GM21381 (cell line): ENCODE measurements around the gene ABHD17C.
"Not testable (repeated sequence)": the region's sequence is repeated elsewhere in the genome, so short reads cannot be mapped to it uniquely, and the experiment has no call there.

ENCODE experiments used
- ATAC-seq: cut with Tn5 transposase; IDR thresholded peaks from one replicate; pipeline ENCODE4 v1.9.1; 2021; ENCODE audit warnings: mild to moderate bottlenecking, moderate library complexity; ENCODE audit not compliant: unreplicated experiment

ABHD17C gene

GRCh38 chr15:80695099-80695910, at the start of gene ABHD17C:
Gene ABHD17C, plus strand, starts transcription at chr15:80695310. Its CDS starts 120 bp downstream, at chr15:80695430.
- peak; percentile 73 for ATAC-seq

- ATAC-seq, result no peak
These were observed 49.5 kb upstream of the ABHD17C start for GRCh38 chr15:80645494-80646065.

- ATAC-seq, result not testable (repeated sequence)
These were observed 47.7 kb upstream of the ABHD17C start for GRCh38 chr15:80647424-80647823.

- no peak for ATAC-seq
These were observed 40.8 kb upstream of the ABHD17C start for GRCh38 chr15:80654299-80654698.

DNA sequence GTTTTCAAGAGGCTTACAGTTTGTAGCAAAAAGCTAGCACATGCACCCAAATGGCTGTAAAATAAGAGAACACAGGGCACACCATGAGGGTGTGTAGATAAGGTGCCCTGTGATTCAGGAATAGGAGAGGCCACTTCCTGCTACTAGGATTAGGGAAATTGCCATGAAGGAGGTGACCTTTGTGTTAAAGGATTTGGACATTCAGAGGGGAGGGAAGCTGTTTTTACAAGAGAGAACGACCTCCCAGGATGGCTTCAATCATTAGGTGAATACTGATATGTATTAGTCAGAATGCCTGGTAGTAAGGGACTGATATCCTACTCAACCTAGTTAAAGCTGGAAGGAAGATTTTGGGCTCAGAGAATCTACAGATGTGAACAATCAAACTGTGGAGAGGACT, 35.7 kb upstream of the ABHD17C start:
- no peak for ATAC-seq

- ATAC-seq, result no peak
These were observed 35.0 kb upstream of the ABHD17C start for GRCh38 chr15:80660119-80660518.

DNA sequence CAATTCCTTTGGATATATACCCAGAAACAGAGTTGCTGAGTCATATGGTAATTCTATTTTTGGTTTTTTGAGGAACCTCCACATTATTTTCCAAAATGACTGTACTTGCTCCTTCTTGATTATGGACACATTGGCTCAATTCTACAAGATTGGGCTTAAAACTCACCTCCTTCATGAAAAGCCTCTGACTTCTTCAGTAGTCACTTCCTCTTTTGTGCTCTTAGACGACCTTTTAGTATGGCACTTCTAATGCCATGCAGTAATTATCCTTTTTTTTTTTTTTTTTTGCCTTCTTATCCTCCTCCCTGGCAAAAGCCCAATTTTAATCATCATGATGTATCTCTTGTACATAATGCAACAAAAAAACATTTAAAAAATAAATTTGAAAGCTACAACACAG, 33.0 kb upstream of the ABHD17C start:
- ATAC-seq, result no peak

GRCh38 chr15:80662757-80663553, 32.2 kb upstream of the ABHD17C start:
- ATAC-seq, result no peak

GRCh38 chr15:80665151-80665550, 30.0 kb upstream of the ABHD17C start:
- ATAC-seq, result no peak

DNA sequence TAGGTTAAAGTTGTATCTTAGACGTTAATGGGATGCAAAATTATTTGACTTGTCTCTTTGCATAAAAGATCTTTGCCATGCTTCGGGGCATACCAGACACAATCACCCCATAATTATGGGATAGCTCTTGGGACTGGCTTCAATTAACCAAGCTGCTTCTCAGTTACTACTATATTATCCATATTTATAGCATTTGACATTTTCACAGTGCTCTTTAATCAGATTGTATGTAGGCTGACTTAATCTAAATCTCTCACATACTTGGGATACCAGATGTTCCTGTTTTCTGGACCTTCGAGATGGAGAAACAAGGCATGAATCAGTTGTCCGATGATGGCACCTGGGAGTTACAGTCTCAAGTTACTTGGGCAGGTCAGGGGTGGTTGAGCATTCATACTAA, 27.2 kb upstream of the ABHD17C start:
- ATAC-seq, result no peak

- no peak for ATAC-seq
These were observed 26.4 kb upstream of the ABHD17C start for GRCh38 chr15:80668546-80669236.

- ATAC-seq, result no peak
These were observed 25.3 kb upstream of the ABHD17C start for GRCh38 chr15:80669663-80670273.

DNA sequence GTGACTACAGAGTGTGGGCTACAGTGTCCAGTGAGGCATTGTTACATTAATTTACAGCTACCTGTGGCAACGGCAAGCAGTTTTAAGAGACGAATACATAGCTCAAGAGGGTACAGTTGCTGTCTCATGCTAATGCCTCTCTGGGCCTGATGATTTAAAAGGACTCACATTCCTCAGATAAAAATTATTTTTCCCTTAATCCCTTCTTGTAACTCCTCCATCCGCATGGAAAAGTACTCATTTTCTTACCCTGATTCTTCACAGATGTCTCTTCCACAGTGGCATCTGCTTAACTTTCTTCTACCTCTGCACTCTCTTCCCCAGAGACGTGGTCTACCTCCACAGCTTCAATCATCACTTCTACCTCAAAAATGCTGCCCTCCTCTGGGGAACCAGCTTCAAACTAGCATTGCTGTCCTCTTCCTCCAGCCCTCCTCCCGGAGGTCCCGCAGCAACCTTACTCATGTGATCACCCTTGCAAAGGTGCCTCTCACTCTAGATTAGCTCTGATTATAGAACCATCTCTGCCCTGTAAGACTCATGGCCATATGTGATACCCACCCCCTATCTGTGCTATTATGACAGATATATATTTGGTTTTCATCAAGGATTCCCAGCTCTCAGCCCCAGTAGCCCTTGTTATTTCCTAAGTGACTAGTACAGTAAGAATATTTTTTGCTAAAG, 21.4 kb upstream of the ABHD17C start:
- ATAC-seq, result no peak

GRCh38 chr15:80674245-80674614, 20.9 kb upstream of the ABHD17C start:
- no peak for ATAC-seq

GRCh38 chr15:80677041-80677440, 18.1 kb upstream of the ABHD17C start:
- no peak for ATAC-seq

DNA sequence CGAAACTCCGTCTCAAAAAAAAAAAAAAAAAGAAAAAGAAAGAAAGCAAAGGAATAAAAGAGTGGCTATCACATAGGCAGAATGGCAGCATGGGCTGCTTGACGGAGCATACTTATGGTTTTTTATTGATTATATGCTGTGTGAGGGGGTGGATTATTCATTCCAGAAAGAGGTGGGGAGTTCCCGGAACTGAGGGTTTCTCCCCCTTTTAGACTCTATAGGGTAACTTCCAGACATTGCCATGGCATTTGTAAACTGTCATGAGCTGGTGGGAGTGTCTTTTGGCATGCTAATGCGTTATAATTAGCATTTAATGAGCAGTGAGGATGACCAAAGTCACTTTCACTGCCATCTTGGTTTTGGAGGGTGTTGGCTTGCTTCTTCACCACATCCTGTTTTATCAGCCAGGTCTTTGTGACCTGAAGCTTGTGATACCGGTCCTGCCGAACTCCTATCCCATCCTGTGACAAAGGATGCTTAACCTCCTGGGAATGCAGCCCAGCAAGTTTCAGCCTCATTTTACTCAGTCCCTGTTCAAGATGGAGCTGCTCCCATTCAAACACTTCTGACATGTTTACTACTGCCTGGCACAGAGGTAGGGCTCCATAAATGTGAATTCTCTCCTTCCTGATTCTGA, 15.8 kb upstream of the ABHD17C start:
- ATAC-seq, result no peak

DNA sequence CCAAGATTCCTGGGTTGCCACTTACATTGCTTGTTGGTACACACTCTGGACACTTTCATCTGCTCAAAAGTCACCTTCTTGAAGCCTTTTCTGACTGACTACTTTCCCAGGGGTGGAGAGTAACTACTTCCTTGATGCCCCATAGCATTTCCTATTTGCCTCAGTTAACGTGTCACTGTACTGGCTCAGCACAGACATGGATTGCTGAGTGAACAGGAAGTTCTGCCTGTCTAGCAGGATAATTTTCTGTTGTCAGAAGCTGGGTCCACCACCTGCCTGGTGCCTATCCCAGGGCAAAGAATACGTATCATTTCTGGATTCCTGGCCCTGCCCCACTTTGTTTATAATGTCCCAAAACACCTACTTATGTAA, 15.3 kb upstream of the ABHD17C start:
- ATAC-seq, result no peak

DNA sequence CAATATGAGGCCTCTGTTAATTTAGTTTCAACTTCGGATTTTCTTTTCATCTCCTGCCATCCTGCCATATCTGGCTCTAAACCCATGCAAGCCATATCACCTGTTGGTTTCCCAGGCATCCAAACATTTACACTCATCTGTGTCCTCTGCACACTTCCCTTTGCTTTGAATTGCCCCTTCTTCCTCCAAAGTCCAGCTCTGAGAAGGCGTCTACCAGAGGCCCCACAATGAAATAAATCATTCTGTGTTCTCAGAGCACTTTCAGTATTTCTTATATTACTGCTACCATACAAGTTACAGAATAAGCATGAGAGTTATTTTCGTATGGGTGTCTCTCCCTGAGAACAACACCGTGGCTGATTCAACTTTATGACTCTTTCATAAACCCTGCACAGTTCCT, 12.9 kb upstream of the ABHD17C start:
- ATAC-seq, result no peak

- no peak for ATAC-seq
These were observed 10.4 kb upstream of the ABHD17C start for GRCh38 chr15:80684697-80685096.

DNA sequence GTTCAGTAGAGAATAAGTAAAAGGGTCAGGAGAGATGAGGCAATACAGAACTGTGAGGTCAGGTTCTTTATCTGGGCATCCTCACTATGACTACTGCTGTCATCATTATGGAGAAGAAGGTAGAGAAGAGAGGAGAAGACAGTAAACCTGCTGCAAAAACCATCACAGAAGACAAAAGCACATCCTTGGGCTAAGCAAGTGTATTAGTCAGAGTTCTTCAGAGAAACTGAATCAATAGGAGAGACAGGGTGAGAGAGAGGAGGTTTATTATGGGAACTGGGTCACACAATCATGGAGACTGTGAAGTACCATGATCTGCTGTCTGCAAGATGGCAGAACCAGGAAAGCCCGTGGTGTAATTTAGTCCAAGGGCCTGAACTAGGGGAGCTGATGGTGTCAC, 9.5 kb upstream of the ABHD17C start:
- no peak for ATAC-seq
